Measurements from ENCODE around the gene C1QTNF1.

Gene C1QTNF1, protein sequence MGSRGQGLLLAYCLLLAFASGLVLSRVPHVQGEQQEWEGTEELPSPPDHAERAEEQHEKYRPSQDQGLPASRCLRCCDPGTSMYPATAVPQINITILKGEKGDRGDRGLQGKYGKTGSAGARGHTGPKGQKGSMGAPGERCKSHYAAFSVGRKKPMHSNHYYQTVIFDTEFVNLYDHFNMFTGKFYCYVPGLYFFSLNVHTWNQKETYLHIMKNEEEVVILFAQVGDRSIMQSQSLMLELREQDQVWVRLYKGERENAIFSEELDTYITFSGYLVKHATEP

DNA sequence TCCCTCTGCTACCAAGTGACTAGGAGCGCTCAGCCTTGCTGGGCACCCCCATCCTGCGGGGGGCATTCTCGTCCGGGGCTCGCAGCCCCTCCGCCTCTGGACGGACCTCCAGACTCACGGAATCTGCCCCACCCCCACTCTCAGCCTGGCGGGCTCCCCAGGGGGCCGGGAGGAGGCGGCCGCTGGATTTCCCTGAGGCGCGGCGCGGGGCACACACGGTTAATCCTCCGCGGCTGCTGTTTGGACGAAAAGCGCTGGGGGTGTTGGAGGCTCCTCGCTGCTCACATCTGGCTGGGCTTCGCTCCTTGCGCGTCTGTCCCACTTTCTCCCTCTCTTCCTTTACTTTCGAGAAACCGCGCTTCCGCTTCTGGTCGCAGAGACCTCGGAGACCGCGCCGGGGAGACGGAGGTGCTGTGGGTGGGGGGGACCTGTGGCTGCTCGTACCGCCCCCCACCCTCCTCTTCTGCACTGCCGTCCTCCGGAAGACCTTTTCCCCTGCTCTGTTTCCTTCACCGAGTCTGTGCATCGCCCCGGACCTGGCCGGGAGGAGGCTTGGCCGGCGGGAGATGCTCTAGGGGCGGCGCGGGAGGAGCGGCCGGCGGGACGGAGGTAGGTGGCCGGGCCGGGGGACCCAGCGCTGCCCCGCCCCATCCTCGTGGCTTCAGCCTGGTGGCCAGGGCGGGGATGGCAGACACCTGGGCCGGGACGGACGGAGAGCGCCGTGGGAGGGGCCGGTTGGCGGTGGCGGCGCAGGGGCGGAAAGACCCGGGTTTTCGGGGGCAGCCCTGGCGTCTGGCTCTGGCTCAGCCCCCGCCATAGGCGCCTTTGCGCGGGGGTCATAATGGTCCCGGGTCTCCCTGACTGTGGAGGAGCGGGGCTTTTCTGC is at the start of gene C1QTNF1:
C1QTNF1 (plus strand) TSS at position 284 of the 886 bp plus-strand sequence. CDS start 19,800 bp downstream, outside the sequence.
- no peak for DNase-seq

DNA sequence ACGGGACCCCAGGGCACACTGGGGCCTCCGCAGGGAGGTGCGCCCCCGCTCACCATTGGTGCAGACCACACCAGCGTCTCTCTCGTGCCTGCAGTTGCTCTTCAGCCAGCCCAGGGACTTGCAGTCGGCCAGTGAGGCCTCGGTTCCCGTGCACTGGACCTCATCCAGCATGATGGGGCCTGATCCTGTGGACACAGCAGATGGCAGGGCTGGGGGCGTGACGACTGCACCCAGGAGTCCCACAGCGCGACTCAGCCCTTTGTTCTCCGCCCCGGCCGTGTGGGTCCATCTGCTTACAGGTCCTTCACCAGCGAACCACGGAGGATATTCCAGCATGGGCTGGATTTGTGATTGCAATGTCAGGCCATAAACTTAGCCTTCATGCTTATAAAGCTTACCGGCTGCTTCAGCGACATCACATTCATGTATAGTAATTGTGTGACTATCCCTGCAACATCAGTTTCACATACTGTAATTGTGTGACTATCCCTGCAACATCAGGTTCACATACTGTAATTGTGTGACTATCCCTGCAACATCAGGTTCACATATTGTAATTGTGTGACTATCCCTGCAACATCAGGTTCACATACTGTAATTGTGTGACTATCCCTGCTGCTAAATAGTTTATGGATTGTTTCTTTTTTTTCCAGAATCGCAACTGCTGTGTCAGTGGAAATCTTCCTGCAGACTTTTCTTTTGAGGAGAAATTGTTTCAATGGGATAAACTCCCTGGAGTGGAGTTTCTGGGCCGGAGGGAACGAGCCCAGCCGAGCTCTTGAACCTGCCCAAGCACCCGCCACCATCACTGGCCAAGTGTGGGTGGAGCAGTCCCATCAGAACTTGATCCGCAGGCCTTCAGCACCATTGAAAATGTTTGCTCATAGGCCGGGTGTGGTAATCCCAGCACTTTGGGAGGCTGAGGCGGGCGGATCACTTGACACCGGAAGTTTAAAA is 49.1 kb upstream of the C1QTNF1 start:
- no peak for DNase-seq

DNA sequence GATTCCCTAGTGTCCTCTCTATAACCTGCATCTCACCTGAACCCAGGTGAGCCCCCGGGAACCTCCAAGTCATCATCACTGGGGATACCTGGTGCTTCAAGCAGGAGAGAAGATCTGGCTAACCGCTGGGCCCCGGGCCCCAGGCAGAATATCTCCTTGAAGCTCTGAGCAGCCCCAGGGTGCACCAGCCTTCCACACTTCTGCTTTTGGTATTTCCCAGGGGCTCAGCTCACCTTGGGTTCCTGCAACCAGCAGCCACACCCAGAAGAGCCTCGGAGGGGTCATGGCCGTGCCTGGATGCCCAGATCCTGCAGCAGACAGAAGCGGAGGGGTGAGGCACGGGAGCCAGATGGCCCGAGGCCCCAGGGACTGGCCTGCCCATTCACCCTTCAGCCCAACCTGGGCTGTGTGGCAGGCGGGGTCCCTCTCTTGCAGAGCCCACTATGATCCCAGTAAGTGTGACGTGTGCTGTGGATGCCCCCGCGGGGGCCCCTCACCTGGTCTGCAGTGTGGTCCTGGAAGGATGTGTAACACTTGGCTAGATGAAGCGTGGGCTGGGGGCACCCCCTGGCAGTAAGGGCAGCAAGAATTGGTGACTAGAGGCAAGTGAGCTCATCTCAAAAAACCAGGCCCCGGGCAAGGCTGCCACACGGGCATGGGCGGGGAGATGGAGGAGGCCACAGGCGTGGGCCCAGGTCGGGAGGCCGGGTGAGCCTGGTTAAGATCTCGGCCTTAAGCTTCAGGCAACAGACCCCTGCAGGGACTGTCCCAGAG is 46.9 kb upstream of the C1QTNF1 start:
- DNase-seq: no peak

DNA sequence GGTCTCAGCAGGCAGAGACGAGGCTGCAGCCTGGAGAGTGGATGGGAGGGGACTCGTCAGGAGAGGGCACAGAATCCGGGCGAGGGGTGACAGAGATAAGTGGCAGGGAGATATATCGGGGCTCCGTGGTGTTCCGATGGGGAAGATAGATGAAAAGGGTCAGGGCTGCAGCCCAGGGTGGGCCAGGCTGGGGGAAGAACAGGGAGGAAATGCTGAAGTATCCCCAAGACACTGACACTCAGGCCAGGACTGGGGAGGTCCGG is 46.4 kb upstream of the C1QTNF1 start:
- no peak for DNase-seq

DNA sequence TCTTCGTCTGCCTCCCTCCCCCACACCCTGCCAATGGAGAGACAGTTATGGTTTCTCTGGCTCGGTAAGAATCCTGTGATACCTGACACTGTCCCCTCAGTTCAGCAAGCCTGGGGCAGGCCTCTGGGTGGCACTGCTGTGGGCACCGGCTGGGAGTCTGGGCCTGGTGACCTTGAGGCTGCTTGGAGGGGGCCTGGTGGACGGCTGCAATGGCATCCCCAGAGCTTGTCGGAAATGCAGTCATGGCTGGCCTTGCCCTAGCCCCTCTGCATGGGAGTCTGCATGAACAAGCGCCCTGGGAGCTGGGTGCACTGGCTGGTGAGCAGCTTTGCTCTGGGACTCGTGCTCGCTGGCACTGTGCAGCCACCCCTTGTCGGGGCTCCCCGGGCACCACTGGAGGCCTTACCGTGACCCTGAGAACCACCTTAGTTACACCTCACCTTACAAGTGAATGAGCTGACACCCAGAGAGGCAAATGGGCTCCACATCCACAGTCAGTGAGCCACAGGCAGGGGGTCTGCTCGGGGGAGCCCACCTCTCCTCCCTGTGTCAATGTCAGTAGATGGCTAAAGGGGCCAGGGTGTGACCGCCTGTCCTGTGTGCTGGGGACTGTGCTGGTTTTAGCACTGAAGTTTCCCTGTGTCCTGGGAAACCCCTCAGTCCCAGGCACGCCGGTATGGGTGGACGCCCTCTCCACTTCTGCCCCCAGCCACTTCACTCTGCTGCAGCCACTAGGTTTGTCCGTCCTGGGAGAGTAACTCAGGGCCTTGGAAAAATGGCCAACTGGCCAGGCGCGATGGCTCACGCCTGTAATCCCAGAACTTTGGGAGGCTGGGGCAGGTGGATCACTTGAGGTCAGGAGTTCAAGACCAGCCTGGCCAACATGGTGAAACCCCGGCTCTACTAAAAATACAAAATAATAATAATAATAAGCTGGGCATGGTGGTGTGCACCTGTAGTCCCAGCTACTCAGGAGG is 45.7 kb upstream of the C1QTNF1 start:
- no peak for DNase-seq

DNA sequence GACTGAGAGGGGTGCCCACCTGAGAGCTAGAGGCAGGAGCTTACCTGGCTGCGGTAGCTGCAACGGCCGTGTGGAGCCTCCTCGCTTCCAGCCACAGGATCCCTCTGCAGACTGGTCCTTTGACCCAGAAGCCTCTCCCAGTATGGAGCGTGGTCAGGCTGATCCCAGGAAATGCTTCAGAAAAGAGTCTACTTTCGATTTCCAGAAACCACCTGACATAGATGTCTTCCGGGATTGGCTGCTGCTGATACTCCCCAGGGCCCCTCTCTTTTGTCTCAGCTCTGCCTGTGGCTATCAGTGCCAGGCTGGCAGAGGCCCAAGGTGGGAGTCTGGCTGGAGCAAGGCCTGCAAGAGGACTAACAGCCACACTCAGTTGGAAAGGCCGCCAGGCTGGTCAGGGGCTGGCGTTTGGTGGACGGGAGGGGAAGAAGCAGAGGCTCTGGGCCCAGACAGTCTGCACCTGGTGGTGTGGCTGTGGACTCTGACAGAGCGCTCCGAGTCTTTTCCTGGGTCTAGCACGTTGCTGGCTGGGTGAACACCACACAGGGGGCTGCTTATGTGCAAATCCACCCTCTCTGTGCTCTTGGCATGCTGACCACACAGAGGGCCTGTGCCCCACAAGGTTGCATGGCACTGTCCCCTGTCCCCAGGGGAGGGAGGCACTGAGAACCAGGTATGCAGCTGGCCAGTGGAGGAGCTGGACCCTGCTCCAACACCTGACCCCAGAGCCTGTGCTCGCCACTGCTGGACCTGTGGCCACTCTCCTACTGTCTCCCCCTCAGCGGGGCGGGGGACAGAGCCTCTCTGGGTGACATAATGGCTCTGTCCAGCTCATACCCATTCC is 44.0 kb upstream of the C1QTNF1 start, which contains the start of gene LGALS3BP:
LGALS3BP (minus strand) TSS at position 144 of the 844 bp plus-strand sequence. CDS start 2,732 bp downstream, outside the sequence.
- peak; percentile 58 for DNase-seq

DNA sequence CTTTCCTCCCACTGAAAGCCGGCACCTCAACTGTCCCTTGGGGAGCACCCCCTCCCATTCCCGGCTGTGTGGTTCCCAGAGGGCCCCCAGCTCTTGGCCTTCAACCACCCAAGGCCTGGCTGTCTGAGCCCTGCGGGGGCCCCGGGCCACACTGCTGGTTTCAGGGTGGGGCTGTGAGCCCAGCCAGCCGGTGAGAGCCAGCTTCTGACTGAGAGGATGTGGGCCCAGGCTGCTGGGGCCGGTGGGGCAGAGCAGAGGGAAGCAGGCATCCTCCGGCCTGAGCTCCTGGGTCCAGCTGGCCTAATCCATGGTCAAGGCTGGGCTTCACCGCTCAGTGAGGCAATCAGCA is 43.4 kb upstream of the C1QTNF1 start:
- no peak for DNase-seq

DNA sequence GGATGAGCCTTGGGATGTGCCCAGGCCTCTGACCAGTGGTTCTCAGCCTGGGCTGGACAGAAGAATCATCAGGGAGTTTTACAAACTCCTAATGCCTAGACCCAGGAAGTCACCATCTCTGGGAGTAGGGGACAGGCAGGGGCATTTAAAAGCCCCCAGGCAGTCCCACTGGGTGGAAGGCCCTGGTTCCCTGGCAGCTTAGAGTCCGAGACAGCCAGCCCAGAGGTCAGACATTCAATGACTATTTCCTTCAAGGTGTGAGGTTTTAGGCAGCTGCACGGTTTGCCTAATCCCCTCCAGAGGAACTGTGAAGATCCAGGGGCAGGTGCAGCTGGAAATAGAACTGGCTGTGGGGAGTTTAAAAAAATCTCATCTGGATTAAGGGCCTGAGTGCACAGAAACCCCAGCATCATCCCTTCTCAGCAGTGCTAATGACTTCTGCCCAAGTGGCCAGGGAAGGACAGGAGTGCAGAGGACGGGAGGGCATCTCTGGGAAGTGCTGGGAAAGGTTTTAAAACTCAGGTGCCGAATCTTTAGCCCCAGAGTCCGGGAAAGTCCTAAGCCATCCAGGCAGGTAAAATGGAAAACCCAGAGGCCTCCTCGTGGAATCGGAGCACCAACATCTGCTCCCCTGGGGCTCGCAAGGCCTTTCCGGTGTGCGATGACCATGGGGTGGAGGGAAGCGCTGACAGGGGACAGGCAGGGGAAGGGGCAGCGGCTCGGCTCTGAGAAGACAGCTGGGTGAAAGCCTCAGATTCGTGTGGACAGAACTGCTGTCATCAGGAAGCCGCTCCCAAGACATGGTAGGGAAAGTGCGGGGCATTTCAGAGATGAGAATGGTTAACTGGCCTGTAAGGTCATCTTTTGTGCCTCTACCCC is 42.7 kb upstream of the C1QTNF1 start:
- DNase-seq: no peak

DNA sequence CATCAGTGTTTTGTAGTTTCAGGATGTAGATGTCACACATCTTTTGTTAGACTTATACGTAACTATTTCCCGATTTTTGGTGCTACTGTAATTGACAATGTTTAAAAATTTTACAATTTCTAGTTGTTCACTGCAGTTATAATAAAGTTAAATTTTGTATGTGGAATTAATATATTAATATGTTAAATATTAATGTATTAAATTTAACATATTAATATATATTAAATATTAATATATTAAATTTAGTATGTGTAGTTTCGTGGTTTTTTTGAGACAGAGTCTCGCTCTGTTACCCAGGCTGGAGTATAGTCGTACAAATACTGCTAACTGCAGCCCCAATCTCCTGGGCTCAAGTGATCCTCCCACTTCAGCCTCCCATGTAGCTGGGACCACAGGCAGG is 38.6 kb upstream of the C1QTNF1 start:
- no peak for DNase-seq

DNA sequence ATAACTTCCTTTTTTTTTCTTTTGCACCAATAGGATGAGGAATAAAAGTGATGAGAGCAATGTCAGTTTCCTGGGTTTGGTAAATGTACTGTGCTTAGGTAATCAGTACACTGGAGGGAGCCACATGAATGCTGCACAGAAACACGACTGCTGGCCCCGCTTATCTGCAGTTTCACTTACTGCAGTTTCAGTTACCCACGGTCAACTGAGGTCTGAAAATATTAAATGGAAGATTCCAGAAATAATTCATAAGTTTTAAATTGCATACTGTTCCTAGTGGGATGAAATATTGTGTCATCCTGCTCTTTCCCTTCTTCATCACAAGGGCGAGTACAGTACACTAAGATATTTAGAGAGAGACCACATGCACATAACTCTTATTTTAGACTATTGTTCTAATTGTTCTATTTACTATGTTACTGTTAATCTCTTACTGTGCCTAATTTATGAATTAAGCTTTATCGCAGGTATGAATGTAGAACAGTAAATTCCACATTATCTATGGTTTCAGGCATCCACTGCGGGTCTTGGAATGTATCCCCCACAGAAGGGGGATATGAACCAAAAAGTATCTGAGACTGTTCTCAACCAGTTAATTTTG is 37.8 kb upstream of the C1QTNF1 start:
- DNase-seq: no peak

DNA sequence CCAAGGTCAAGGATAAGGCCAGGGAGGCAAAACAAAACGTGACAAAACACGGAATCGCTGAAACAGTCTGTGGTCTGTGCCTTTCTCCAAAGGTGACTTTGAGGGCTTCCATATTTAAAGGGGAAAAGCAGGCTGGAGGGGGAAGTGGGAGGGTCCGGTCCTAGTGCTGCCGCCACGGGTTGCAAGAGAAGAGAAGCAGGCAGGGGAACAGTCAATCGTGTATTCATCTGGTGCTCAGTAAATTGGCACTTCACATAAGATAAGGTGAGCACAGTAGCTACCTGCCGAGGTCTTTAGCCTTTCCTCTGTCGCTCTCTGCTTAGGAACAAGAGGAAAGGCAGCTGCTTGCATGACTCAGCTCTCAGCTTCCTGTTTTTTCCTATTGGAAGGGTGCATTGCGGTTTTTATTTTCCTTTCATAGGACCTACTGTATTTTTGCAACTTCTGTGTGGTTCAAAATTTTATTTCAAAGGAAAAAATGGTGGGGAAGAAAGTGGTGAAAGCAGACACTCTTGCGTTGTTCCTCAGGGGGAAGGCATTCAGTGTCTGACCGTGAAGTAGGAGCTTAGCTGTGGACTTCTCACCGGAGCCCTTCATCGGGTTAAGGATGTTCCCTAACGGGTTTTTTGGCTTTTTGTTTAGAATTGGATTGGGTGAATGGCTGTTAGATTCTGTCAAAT is 37.2 kb upstream of the C1QTNF1 start:
- DNase-seq: no peak

DNA sequence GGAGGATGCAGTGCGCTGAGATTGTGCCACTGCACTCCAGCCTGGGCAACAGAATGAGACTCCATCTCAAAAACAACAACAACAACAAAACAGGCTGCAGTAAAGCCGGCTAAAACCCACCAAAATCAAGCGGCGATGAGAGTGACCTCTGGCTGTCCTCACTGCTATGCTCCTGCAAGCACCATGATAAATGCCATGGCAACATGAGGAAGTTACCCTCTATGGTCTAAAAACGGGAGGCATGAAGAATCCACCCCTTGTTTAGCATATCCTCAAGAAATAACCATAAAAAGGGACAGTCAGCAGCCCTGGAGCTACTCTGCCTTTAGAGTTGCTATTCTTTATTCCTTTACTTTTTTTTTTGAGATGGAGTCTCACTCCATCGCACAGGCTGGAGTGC is 35.8 kb upstream of the C1QTNF1 start:
- no peak for DNase-seq

DNA sequence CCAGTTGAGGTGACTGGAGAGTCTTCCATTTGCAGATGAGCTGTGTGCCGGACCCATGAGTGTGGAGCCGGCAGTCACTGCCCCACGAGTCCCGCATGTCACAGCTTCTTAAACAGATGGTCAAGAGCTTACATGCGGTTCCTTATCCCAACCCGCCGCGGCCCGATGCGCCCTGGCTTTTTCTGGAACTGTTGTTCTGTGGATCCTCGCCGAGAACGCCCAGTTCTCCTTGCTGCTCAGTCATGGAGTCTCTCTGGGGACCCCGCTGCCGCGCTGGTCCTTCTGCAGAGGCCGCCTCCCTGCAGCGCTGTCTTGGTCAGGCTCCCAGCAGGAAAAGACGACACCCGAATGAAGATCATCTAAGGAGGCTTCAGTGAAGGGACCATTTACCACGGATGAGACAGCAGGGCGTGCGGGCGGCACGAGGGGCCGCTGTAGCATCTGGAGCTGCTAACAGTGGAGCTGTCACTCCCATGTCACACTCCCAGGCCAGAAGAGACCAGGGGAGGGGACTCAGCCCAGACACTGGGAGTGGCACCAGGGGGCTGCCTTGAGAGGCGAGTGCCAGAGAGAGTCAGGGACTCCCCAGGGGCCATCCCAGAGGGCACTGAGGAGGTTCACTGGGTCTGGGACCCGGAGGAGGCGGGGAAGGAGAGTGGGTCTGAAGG is 33.5 kb upstream of the C1QTNF1 start:
- no peak for DNase-seq

DNA sequence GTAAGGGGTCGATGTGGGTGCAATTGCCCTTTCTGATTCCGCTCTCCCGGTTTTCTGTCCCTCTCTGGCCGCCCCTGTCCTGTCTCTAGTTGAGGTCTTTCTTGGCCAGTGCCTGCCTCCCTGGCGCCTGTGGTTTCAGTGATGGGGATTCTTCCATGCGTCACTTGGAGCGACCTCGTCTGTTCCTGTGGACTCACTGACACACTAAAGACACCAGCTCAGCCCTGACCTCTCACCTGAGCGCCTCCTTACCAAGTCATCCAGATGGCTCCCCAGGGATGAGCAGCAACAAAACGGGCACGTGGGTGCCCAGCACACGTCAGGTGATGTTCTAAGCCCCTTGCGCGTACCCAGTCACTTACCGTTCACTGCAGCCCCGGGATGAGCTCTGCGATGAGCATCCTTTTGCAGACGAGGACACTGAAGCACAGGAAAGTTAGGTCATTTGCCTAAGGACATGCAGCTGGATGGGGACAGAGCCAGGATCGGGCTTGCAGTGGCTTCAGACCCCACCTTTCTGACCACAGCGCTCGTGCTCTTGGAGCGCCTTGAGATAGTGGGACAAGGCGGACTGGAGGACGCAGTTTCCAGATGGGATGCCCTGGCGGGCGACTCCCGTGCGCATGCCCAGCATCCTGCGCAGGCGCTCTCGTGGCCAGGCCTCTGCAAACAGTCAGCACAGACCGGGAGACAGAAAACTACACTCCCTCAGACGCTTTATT is 32.8 kb upstream of the C1QTNF1 start:
- DNase-seq: no peak

DNA sequence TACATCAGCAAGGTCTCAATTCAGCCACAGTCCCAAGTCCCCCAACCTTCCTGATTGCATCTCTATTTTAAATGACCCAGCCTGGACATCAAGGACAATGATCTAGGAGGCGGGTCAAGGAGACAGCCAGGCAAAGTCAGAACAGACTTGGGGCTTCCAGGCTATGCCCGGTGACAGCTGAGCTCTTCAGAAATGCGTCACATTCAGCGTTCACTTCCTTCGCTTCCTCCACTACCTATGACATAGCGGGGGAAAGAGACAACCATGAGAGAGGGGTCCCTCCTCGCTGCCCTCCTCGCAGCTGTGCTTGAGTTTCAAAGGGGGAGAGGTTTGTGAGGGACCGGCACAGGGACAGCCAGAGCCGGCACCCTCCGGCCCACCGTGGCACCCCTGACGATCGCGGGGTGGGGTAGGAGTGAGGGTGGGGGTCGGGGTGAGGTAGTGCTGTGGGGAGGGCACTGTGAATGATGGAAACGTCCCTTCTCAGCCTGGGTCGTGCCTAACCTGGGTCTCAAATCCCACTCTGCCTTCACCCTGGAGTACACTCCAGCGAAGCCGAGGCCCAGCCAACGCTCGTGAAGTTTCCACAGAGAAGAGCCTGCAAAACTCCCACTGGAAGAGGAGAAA is 31.9 kb upstream of the C1QTNF1 start:
- DNase-seq: no peak

DNA sequence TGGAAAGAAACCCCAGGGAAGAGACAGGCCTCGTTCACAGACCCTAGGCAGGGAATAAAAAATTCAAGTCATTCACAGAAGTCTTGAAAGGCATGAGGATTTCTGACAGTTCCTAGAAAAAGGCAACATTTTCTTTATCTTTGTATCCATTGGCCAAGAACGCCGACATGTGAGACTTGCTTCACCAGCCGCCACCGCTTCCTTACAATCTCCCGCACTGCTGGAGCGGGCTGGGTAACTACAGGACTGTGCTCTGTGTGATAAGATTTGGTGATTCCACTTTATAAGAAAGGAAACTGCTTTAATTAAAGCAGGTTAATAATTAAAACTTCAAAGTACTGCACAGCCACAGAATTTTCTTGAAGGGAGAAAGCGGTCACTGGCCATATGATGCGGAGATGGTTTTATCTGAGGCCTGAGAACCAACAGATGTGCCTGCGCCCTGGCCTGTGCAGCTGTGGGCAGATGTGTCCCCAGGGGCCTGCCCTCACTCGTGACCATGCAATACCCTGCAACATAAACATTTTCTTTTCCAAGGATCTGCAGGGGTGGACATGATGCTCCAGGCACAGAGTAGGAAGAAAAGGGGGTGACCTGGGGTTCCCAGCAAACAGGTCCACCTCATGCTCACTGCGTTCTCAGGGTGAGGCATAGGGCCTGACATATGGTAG is 31.3 kb upstream of the C1QTNF1 start:
- no peak for DNase-seq
